Globus pallidus (tissue), 1 donor: Measurements from ENCODE around the gene TNFRSF1A.
A peak's percentile ranks its signal among the peaks of the same experiment; 100 is the strongest.
"Not testable (repeated sequence)": the region's sequence is repeated elsewhere in the genome, so short reads cannot be mapped to it uniquely, and the experiment has no call there.

Experiments
- DNase-seq: peaks from one replicate; pipeline ENCODE4 v3.0.0-alpha.2; 2015; ENCODE audit warnings: low spot score

TNFRSF1A gene

GRCh38 chr12:6302621-6303020, 39.3 kb downstream of the TNFRSF1A start:
- no peak for DNase-seq

GRCh38 chr12:6301721-6302120, 40.2 kb downstream of the TNFRSF1A start:
- no peak for DNase-seq

- no peak for DNase-seq
Observed at GRCh38 chr12:6297170-6297569, 44.7 kb downstream of the TNFRSF1A start.

GRCh38 chr12:6295094-6295811, 46.6 kb downstream of the TNFRSF1A start:
- no peak for DNase-seq

- DNase-seq: no peak
Observed at GRCh38 chr12:6294156-6295093, 47.5 kb downstream of the TNFRSF1A start.

GRCh38 chr12:6292606-6293005, 49.3 kb downstream of the TNFRSF1A start:
- DNase-seq: no peak

GRCh38 chr12:6289906-6290305, 52.0 kb downstream of the TNFRSF1A start:
- DNase-seq: not testable (repeated sequence)

- not testable (repeated sequence) for DNase-seq
Observed at GRCh38 chr12:6289081-6289480, 52.8 kb downstream of the TNFRSF1A start.

GRCh38 chr12:6288235-6288634, 53.6 kb downstream of the TNFRSF1A start:
- DNase-seq: no peak

- DNase-seq: no peak
Observed at GRCh38 chr12:6285532-6286306, 56.2 kb downstream of the TNFRSF1A start.

GRCh38 chr12:6285063-6285477, 56.8 kb downstream of the TNFRSF1A start:
- DNase-seq: peak; percentile 55

- DNase-seq: no peak
Observed at GRCh38 chr12:6284273-6284672, 57.6 kb downstream of the TNFRSF1A start.

- DNase-seq: no peak
Observed at GRCh38 chr12:6282453-6282840, 59.4 kb downstream of the TNFRSF1A start.

GRCh38 chr12:6281081-6281809, 60.6 kb downstream of the TNFRSF1A start:
- DNase-seq: no peak

- DNase-seq: no peak
Observed at GRCh38 chr12:6280672-6281071, 61.2 kb downstream of the TNFRSF1A start.

GRCh38 chr12:6280053-6280469, 61.8 kb downstream of the TNFRSF1A start:
- no peak for DNase-seq

GRCh38 chr12:6279631-6280030, 62.2 kb downstream of the TNFRSF1A start:
- DNase-seq: no peak

GRCh38 chr12:6279256-6279628, 62.6 kb downstream of the TNFRSF1A start:
- DNase-seq: no peak
